ENCODE results near the gene PRKCH.

- no peak for TF ChIP-seq SIN3A (IDR thresholded peaks at IDR 0.05; ENCODE audit: borderline replicate concordance, insufficient read depth, low read depth, low read length)
- TF ChIP-seq, protein P1, sequence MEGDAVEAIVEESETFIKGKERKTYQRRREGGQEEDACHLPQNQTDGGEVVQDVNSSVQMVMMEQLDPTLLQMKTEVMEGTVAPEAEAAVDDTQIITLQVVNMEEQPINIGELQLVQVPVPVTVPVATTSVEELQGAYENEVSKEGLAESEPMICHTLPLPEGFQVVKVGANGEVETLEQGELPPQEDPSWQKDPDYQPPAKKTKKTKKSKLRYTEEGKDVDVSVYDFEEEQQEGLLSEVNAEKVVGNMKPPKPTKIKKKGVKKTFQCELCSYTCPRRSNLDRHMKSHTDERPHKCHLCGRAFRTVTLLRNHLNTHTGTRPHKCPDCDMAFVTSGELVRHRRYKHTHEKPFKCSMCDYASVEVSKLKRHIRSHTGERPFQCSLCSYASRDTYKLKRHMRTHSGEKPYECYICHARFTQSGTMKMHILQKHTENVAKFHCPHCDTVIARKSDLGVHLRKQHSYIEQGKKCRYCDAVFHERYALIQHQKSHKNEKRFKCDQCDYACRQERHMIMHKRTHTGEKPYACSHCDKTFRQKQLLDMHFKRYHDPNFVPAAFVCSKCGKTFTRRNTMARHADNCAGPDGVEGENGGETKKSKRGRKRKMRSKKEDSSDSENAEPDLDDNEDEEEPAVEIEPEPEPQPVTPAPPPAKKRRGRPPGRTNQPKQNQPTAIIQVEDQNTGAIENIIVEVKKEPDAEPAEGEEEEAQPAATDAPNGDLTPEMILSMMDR (IDR thresholded peaks at IDR 0.05), result no peak
- TF ChIP-seq REST (IDR thresholded peaks at IDR 0.05; ENCODE audit: insufficient read depth in 1 of 2, low read depth in 2 of 2, low read length in 1 of 2), result no peak
These were observed 70.9 kb downstream of the PRKCH start for GRCh38 chr14:61392297-61392696.

Data from Panc1 (cell line).